Measurements from ENCODE around the gene TAF11L14.

The TAF11L14 gene

GRCh38 chr5:17666726-17667235, 32.5 kb downstream of the TAF11L14 start:
- no peak for ATAC-seq (ENCODE audit: insufficient read depth, low read depth)

GRCh38 chr5:17670353-17670752, 36.1 kb downstream of the TAF11L14 start:
- Histone ChIP-seq H3K27ac (ENCODE audit: low read length) (no peak overlapping the region), H3K79me2 (ENCODE audit: insufficient read depth, low read length) (no peaks in the 10 kb centered on the region), H3K36me3 (ENCODE audit: insufficient read depth, low read length) (no peaks in the 10 kb centered on the region), H2AFZ (ENCODE audit: low read depth, low read length) (no peak overlapping the region), H3K4me1 (ENCODE audit: insufficient read depth, low read length) (no peaks in the 10 kb centered on the region), H3K4me3 (ENCODE audit: low read depth in 1 of 2, low read length in 2 of 2) (no peak overlapping the region), H4K20me1 (ENCODE audit: insufficient read depth, low read length) (no peaks in the 10 kb centered on the region), H3K9me3 (ENCODE audit: insufficient read depth, low read length, severe bottlenecking) (peaks cover 14% of the 10 kb centered on the region), H3K27me3 (ENCODE audit: insufficient read depth, low read length, poor library complexity) (no peaks in the 10 kb centered on the region), H3K9ac (ENCODE audit: low read depth, low read length) (no peak overlapping the region), H3K4me2 (ENCODE audit: insufficient read depth, low read length) (no peak overlapping the region)
- DNase-seq (no peak), ATAC-seq (ENCODE audit: insufficient read depth, low read depth) (no peak)
- TF ChIP-seq CTCF (IDR thresholded peaks at IDR 0.05; ENCODE audit: borderline replicate concordance, extremely low read depth, low read length, poor library complexity, severe bottlenecking) (no peak), EZH2 (IDR thresholded peaks at IDR 0.05; ENCODE audit: borderline replicate concordance, low read depth, low read length, severe bottlenecking) (no peak)

More at GRCh38 chr5:17666726-17667235, 32.5 kb downstream of the TAF11L14 start:
- Histone ChIP-seq H3K27me3 (ENCODE audit: insufficient read depth, low read length, poor library complexity) (no peaks in the 10 kb centered on the region), H3K9me3 (ENCODE audit: insufficient read depth, low read length, severe bottlenecking) (peaks cover 14% of the 10 kb centered on the region), H3K9ac (ENCODE audit: low read depth, low read length) (no peak overlapping the region), H3K4me3 (ENCODE audit: low read depth in 1 of 2, low read length in 2 of 2) (no peak overlapping the region), H3K36me3 (ENCODE audit: insufficient read depth, low read length) (no peaks in the 10 kb centered on the region), H3K79me2 (ENCODE audit: insufficient read depth, low read length) (no peaks in the 10 kb centered on the region), H2AFZ (ENCODE audit: low read depth, low read length) (no peak overlapping the region), H4K20me1 (ENCODE audit: insufficient read depth, low read length) (no peaks in the 10 kb centered on the region), H3K4me2 (ENCODE audit: insufficient read depth, low read length) (no peak overlapping the region), H3K4me1 (ENCODE audit: insufficient read depth, low read length) (no peaks in the 10 kb centered on the region), H3K27ac (ENCODE audit: low read length) (no peak overlapping the region)
- TF ChIP-seq CTCF (IDR thresholded peaks at IDR 0.05; ENCODE audit: borderline replicate concordance, extremely low read depth, low read length, poor library complexity, severe bottlenecking) (no peak), EZH2 (IDR thresholded peaks at IDR 0.05; ENCODE audit: borderline replicate concordance, low read depth, low read length, severe bottlenecking) (no peak)
- DNase-seq, result no peak

- Histone ChIP-seq H3K9me3 (ENCODE audit: insufficient read depth, low read length, severe bottlenecking) (no peaks in the 10 kb centered on the region), H3K9ac (ENCODE audit: low read depth, low read length) (no peak overlapping the region), H3K79me2 (ENCODE audit: insufficient read depth, low read length) (no peaks in the 10 kb centered on the region), H3K4me2 (ENCODE audit: insufficient read depth, low read length) (no peak overlapping the region), H2AFZ (ENCODE audit: low read depth, low read length) (no peak overlapping the region), H3K36me3 (ENCODE audit: insufficient read depth, low read length) (no peaks in the 10 kb centered on the region), H3K4me3 (ENCODE audit: low read depth in 1 of 2, low read length in 2 of 2) (no peak overlapping the region), H3K4me1 (ENCODE audit: insufficient read depth, low read length) (no peaks in the 10 kb centered on the region), H3K27ac (ENCODE audit: low read length) (no peak overlapping the region), H3K27me3 (ENCODE audit: insufficient read depth, low read length, poor library complexity) (no peaks in the 10 kb centered on the region), H4K20me1 (ENCODE audit: insufficient read depth, low read length) (no peaks in the 10 kb centered on the region)
- ATAC-seq (ENCODE audit: insufficient read depth, low read depth) (no peak), DNase-seq (no peak)
- no peak for TF ChIP-seq CTCF (IDR thresholded peaks at IDR 0.05; ENCODE audit: borderline replicate concordance, extremely low read depth, low read length, poor library complexity, severe bottlenecking)
- TF ChIP-seq EZH2 (IDR thresholded peaks at IDR 0.05; ENCODE audit: borderline replicate concordance, low read depth, low read length, severe bottlenecking), result no peak
Measured at GRCh38 chr5:17678751-17679324, 44.6 kb downstream of the TAF11L14 start.

Measured in DND-41 (cell line).